HG03066 (cell line): ENCODE measurements around the gene TF.
"Not testable (repeated sequence)": the region's sequence is repeated elsewhere in the genome, so short reads cannot be mapped to it uniquely, and the experiment has no call there.

Source experiments
- ATAC-seq: cut with Tn5 transposase; IDR thresholded peaks from one replicate; pipeline ENCODE4 v1.9.1; 2021; ENCODE audit warnings: low read depth; ENCODE audit not compliant: unreplicated experiment

TF gene

DNA sequence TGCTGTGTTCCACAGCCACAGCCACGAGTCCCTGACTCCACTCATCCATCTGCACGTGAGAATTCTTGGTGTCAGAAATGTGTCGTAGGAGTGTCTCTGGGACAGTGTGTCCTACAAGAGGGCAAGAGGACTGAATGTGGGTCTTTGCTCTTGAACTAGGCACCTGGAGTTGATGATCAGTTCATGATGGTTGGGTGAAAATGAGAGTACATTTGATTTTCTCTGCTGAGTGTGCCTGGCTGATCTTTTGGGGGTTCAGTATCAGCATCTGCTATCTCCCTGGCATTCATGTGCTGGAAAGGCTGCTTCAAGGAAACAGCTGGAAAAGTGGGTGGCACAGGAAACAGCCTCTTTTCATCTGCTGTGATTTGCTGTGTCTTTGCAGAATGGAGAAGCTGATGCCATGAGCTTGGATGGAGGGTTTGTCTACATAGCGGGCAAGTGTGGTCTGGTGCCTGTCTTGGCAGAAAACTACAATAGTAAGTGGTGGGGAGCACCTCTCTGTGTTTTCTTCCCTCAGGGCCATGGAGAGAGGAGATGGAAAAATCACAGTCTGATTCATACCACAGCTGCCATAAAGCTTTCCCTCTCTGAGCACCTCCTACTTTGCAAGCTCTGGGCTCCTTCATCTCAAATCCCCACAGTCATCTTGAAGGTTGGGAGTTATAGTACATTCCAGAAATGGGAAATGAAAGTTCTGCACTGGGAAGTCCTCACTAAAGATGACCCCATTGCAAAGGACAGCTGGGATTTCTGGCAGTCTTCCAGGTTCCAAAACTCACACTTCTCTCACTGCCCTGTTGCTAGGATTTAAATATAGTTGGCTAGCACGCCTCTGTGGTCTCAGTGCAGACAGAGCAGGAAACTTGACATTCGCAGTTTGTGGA lies 17.8 kb downstream of the TF start:
- ATAC-seq: no peak

DNA sequence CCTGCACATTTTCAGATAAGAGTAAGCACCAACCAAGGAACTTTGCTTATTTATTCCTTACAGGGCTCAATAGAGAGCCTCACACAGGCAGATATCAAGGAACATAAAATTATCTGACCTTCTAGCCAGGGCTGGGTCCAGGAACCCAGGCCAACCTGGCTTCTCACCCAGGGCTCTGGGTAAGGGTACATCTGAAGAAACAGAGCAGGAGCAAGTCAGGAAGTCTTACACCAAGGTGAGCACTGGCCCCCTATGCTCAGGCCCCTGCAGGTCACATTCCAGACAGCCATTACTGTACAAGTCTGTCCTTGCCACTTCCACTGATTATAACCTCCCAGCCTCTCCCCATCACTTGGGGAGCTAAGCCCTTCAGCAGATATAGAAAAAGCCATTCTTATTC lies 19.1 kb downstream of the TF start:
- no peak for ATAC-seq

DNA sequence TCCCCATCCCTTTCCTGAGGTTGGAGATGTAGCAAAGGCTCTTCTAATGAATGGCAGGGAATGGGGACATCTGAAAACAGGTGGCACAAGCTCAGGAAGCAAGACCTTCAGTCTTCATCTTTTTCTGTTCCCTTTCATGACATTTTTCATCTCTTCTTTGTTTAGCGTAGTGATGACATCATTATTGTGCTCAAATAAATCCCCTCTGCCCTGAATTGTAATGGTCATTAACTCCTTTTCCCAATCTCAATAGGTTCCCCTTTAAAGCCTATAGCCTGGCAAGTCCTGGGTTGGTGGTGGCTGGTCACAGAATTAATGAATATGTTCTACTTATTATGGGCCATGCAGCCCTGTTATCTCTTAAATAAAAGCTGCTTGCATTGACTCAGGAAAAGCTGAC lies 21.4 kb downstream of the TF start:
- no peak for ATAC-seq

DNA sequence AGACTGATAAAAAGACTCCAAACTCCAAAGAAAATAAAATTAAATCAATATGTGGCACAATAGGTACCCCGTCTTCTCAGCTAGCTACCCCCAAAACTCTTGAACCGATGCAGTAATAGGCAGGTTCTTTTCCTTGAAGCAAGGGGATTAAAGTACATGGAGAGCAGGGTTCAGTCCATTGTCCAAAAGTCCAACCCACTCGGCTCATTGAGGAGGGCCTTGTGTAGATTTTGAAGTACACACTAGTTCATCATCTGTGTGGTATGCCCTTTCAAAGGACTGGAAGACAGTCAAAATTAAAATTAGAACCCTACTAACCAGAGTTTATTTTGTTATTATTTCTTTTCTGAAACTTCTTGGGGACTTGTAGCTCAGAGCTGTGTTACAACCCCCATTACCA lies 23.3 kb downstream of the TF start:
- no peak for ATAC-seq

DNA sequence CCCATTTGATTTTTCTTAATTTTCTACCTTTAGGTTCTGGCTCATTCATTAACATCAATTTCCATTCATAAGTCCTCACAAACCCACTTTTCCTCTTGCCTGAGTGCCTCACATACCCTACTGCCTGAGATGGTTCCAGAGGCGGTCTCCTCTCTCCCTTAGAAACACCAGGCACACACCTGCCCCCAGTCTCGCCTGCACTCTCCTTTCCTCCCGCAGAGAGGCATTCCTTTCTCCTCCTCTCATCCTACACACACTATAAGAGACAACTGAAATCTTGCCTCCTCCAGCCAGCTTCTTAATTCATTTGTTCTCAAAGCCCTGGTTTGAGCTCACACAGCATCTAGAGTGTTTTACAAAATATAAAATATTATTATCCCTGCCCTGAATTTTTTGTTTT lies 27.5 kb downstream of the TF start:
- ATAC-seq: no peak

DNA sequence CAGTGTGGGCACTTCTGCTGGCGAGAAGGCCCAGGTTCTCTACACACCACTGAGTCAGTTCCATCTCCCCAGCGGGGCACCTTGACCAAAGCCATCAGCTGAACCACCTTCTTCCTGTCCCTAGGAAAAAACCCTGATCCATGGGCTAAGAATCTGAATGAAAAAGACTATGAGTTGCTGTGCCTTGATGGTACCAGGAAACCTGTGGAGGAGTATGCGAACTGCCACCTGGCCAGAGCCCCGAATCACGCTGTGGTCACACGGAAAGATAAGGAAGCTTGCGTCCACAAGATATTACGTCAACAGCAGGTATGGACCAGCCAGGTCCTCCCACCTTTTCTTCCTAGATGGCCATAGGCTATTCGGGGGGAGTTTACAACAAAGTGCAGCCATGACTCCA lies 29.1 kb downstream of the TF start:
- ATAC-seq: no peak

DNA sequence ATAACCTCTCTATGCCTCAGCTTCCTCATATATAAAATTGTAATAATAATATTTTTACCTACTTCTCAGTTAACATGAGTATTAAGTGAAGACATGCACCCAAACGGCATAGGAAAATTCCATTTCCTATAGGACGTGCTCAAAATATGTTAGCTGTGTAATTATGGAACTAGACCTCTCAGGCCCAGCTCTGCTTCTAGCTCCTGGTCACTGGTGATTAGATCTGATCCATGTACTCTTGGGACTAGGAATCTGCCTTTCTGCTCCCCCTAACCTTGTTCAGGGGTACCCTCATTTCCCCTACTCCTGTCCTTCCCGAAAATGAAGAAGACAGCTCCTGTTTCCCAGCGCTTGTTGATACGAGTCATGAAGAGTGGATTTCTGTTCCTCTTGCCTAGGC lies 29.6 kb downstream of the TF start:
- no peak for ATAC-seq

DNA sequence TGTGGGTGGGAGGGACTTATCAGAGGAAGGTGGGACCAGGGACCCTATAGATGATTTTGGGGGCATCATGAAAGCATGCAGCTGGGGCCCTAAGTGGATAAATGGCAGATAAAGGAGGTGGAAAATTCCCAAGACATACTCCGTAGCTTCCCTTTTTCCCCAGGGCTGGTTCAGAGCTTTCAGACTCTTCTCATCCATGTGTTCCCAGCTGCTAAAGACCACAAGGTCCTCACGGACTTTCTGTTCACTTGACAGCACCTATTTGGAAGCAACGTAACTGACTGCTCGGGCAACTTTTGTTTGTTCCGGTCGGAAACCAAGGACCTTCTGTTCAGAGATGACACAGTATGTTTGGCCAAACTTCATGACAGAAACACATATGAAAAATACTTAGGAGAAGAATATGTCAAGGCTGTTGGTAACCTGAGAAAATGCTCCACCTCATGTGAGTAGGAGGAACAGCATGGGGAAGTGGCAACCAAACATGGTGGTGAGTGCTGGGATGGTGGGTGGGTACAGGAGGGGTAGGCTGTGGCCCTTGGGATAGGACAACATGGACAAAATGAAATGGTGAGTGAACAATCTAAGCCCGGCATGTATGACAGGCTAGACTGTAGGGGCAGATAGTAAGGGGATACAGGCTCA lies 30.7 kb downstream of the TF start:
- ATAC-seq: no peak

DNA sequence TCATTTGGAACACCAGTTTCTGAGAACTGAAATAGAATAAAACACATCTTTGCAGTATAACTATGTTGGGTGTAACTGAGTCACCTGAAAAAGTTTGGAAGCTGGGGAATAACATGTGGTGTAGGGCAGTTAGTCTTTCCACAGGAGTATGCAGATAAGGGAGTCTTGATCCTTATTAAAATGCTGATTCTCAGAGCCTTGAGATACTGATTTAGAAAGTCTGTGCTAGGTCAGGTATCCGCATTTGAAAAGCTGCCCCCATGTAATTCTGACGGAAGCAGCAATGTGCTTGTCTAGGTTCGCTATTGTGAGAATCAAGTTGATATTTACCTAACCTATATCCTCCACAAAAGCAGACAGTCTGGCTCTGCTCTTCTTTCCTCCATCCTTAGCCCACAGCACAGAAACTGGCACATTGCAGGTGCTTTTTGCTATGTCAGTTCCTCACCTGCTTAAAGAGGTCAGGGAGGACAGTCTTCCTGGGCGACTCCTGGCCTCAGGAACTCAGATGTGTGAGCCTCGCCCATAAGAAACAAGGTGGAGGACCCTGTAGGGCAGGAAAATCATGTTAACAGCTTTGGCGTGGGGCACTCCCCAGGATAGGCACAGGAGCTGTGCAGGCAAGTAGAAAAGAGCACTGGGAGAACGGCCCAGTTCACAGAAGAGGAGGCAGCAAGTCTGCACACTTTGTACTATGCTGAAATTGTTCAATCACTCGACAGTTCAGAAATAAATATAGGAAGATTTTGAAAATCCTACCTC lies 31.8 kb downstream of the TF start:
- no peak for ATAC-seq

DNA sequence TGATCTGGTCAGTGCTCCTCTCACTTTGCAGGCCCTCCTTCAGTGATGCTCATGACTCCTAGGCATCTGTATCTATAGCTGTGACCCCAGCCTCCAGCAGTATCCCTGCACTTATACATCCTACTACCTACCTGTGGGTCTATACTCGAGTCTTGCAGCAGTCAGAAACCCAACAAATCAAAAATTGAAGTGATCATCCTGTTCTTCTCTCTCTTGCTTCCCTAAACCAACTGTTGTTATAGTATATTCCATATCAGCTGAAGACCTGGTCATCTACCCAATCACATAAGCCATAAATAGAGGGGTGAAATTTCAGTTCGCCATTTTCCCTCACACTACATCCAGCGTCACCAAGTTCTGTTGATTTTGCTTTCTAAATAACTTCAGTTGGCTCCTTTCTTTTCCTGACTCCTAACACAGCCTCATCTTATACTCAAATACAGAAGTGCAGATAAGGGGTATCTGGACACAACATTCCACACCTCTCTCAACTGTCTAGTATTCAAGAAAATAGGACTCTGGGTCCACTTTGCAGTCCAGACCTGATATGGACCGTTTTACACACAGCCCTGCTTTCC lies 33.5 kb downstream of the TF start:
- ATAC-seq: no peak

DNA sequence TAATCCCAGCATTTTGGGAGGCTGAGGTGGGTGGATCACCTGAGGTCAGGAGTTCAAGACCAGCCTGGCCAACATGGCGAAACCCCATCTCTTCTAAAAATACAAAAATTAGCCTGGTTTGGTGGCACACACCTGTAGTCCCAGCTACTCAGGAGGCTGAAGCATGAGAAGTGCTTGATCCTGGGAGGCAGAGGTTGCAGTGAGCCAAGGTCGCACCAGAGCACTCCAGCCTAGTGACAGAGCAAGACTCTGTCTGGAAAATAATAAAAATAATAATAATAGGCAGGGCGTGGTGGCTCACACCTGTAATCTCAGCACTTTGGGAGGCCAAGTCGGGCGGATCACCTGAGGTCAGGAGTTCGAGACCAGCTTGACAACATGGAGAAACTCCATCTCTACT lies 34.6 kb downstream of the TF start:
- not testable (repeated sequence) for ATAC-seq

DNA sequence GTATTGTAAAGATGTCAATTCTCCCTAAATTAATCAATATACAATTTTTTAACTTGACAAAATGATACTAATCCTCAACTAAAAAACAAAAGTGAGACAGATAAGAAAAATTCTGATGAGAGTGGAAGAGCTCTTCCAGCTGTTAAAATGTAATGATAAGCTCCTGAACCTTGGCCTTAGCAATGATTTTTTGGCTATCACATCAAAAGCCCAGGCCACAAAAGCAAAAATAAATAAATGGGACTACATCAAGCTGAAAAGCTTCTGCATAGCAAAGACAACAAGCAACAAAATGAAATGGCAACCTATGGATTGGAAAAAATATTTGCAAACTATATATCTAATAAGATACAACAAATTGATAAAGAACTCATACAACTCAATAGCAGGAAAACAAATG lies 35.4 kb downstream of the TF start:
- no peak for ATAC-seq

DNA sequence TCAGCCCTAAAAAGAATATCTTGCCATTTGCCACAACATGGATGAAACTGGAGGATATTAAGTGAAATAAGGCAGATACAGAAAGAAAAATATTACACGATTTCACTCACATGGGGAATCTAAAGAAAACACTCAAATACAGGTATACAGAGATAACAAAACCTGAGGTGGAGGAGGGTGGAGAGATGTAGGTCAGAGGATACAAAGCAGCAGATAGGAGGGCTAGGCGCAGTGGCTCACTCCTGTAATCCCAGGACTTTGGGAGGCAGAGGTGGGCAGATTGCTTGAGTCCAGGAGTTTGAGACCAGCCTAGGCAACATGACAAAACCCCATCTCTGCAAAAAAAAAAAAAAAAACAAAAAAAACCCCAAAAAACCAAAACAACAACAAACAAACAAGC lies 36.3 kb downstream of the TF start:
- ATAC-seq: no peak

DNA sequence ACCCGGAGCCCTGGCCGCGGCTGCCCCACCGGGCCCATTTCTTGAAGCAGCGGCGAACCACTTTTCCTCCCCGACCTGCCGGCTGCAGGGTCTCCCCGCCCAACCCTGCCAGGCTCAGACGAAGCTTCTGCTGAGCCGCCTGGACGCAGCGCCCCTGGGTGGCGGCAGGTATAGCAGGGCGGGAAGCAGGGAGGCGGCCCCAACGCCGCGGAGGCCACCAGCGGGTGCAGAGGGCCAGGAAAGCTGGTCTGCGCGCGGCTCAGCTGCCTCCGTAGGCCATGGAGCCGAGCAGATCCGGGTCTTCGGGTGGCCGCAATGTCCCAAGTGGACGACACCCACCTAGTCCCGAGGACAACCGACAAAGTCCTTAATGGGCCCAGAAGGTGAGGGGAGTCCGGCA lies 37.6 kb downstream of the TF start:
- ATAC-seq: no peak

DNA sequence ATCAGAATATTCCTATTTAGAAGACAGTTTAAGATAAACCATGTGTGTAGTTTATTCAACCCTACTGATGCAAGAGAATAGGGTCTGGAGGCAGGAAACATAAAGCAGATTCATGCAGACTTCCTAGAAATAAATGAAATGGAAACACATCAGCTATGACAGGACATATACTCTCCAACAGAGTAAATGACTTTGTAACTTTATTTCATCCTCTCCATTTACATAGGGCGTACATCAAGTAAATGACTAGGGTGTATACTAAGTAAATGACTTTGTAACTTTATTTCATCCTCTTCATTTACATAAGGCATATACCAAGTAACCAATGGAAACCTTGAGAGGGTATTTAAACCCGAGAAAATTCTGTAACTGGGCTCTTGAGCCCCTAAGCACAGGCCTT lies 41.8 kb downstream of the TF start:
- no peak for ATAC-seq

DNA sequence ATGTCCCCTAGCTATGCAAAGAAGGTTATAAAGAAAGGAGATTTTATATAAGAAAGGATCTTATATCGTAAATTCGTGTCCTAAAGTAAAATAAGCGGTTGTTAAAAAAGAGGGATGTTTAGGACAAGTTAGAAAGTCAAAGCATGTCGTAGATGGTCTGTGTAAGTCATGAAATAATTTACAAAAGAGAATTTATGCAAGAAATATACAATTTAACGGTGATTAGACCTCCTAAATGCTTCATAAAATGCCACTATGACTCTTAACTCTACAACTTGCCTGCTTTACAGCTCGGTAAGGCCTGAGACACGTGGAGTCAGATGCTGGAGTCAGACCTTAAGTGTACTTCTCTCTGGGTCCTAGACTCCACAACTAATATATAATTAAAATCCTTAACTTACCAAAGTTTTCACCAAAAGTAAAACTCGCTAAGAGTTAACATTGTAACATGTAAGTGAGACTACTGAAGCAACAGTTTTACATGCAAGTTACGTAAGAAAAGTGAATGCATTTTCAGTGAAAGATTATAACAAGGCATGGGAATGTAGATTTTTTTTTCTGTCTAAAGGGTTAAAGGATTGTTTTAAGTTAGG lies 46.1 kb downstream of the TF start:
- ATAC-seq: no peak

DNA sequence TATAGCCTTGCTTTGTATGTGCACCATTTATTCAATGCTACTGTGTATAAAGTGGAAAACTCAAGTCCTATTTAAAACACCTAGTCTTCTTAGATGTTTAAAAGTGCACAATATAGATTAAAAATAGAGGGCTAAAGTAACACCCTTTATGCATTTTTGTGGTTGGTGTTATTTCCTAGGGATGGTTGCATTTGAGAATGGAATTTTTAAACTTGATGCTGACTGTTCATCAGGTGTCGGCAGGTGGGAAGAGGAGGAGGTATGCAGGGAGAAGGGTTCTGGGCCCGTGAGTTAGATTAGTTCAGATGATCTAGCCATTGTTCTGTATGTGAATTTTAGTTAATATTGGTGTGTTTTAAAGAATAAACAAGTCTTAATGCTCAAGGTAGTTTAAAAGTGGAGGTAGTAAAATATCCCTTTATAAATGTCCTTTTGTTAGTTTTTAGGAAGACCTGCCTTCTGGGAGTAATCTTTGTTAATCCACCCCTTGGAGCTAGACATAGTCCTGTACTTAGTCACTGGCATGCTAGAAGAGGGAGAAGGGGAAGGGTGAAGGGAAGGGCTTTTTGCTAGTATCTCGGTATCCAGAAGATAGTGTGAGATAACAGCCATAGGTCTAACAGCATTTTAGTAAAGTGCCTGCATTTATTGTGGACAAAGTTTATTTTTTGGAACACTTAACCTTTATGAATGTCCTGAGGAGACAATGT lies 51.4 kb downstream of the TF start:
- ATAC-seq: no peak

DNA sequence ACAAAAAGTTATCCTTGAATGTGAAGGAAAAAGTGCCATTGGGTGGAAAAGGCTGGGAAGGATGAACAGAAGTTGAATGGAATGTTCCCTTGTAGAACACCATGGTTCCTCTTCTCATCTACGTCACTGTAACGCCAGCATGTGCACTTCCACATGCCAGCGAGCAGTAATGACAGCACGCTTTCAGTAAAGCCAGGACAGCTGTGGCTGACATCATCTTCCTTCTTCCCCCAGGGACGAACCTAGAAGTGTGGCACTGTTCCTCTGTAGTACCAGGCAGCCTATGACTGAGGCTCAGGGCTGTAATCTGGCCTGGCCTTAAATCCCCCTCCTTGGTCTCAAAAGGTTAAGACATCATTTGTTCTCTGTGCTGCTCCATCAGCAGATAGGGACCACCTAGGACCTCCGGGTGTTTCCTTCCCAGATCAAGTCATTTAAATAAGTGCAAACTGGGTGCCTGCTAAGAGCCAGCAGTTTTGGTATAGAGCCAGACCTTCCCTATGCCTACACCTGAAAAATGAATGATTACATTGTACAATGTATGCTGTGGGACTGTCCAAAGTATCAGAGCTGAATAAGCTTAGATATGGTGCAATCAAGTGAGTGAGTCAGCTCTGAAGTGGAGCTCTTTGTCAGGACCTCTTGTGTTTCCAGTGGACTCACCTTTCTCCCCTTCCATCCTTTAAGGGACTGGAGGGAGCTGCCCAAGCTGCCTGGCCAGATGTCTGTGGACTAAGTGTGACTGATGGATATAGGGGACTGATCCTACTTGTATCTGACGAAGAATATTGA lies 53.8 kb downstream of the TF start:
- no peak for ATAC-seq

DNA sequence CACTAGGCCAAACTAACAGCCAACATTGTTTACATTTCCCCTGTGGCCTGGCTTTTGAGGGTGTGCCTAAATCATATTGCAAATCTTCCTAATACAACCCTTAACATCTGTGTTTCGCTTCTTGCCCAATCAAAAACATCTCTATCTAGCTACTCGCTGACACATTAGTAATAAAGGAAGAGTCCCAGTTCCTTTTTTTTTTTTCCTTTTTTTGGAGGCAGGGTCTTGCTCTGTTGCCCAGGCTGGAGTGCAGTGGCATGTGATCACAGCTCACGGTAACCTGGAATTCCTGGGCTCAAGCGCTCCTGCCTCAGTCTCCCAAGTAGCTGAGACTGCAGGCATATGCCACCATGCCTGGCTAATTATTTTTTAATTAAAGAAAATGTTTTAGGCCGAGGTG lies 57.3 kb downstream of the TF start:
- no peak for ATAC-seq
